Natural killer cell (primary cell): ENCODE measurements around the gene FA2H. TPM values are rescaled to one million over a fixed set of nuclear protein-coding genes. Genes with fewer than 3 reads are reported as not detected.

ENCODE experiments used
- ATAC-seq, 3 donors: fragments of 150-1000 bp in 2 of 3; fragments of 200-7000 bp in 1 of 3; cut with Tn5 transposase; 1 replicate in 1 of 3; 2 replicates in 2 of 3; pipeline ENCODE4 v1.10.0; 2021; ENCODE audit warnings: mild to moderate bottlenecking in 2 of 3, moderate library complexity in 2 of 3
- DNase-seq, 2 donors: peaks; one replicate each; pipeline versions ENCODE4 v3.0.0 to v3.0.0-alpha.2; 2013 to 2021; ENCODE audit warnings: mixed read lengths in 1 of 2
- H3K27ac ChIP-seq: one replicate; pipeline ENCODE4 v1.5.1; 2013; ENCODE audit warnings: mild to moderate bottlenecking, low read length
- H3K27me3 ChIP-seq: one replicate; pipeline ENCODE4 v1.6.1; 2013; ENCODE audit warnings: low read length; ENCODE audit not compliant: control insufficient read depth, insufficient read depth
- H3K36me3 ChIP-seq: one replicate; pipeline ENCODE4 v1.6.1; 2013; ENCODE audit warnings: low read length; ENCODE audit not compliant: control insufficient read depth, insufficient read depth
- H3K4me1 ChIP-seq: one replicate; pipeline ENCODE4 v1.6.1; 2013; ENCODE audit warnings: low read length; ENCODE audit not compliant: control insufficient read depth, insufficient read depth
- H3K4me3 ChIP-seq: one replicate; pipeline ENCODE4 v1.5.1; 2013; ENCODE audit warnings: low read length
- H3K9me3 ChIP-seq: one replicate; pipeline ENCODE4 v1.6.1; 2013; ENCODE audit warnings: low read length; ENCODE audit not compliant: control insufficient read depth, insufficient read depth
- H3K27ac Mint-ChIP-seq, 2 donors: one replicate each; pipeline ENCODE4 v1.8.0; 2022; ENCODE audit warnings: mild to moderate bottlenecking in 2 of 2, mixed read lengths in 2 of 2, moderate library complexity in 1 of 2
- H3K27me3 Mint-ChIP-seq, 2 donors: one replicate each; pipeline ENCODE4 v1.8.0; 2022; ENCODE audit warnings: low read depth in 2 of 2, mixed read lengths in 2 of 2
- H3K36me3 Mint-ChIP-seq: one replicate; pipeline ENCODE4 v1.8.0; 2022; ENCODE audit warnings: mixed read lengths
- H3K4me1 Mint-ChIP-seq, 2 donors: one replicate each; pipeline ENCODE4 v1.8.0; 2022; ENCODE audit warnings: mixed read lengths in 2 of 2
- H3K4me3 Mint-ChIP-seq: one replicate; pipeline ENCODE4 v1.8.0; 2022; ENCODE audit warnings: mild to moderate bottlenecking, moderate library complexity, mixed read lengths
- H3K9me3 Mint-ChIP-seq, 2 donors: one replicate each; pipeline ENCODE4 v1.8.0; 2022; ENCODE audit warnings: mixed read lengths in 2 of 2
- WGBS: methylation state at CpG from one replicate; pipeline ENCODE4 v1.1.7; 2013; ENCODE audit warnings: missing lambda C conversion rate; ENCODE audit not compliant: insufficient coverage; 5-methylcytosine and 5-hydroxymethylcytosine counted together
- intact Hi-C: fragments of 100-400 bp; cut with micrococcal nuclease; formaldehyde crosslinking; loops from one replicate; pipeline ENCODE4 v1.14.2; 2022
- total RNA-seq, 4 donors: library from RNA; stranded (reverse); fragments of 120-200 nt in 1 of 4; gene quantifications; one replicate each; pipeline versions ENCODE4 v1.2.3 to v1.2.4, GENCODE V29; 2013 to 2022
- TF ChIP-seq, protein P1 (sequence below): fragments of 200-600 bp; IDR thresholded peaks from one replicate; pipeline ENCODE4 v1.8.0; 2022; ENCODE audit warnings: antibody characterized with exemption

The FA2H gene
- total RNA-seq, 3 donors from 2014 or later (not counting 1 experiment from before 2014, with no cell fraction given): 0.14 to 0.93 TPM; not detected in 1

DNA sequence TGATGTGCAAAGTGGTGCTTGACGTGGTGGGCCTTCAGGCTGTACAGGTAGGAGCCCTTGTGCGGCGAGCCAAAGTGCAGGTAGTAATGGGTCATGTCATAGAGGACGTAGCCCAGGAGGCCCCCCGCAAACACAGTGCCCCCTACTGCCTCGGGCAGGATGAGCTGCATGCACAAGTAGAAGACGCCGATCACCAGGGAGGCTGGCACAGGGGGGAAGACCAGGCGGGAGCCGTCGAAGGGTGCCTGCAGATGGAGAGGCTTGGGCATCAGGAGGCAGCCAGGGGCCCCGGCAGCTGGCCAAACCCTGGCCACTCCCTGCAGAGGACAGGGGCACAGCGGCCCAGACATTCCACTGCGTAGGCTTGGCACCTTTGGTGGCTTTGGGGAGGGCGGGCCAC lies 58.3 kb downstream of the FA2H start:
- Mint-ChIP-seq H3K36me3 (no peaks in the 10 kb centered on the region), H3K4me1 (no peaks in the 10 kb centered on the region)

DNA sequence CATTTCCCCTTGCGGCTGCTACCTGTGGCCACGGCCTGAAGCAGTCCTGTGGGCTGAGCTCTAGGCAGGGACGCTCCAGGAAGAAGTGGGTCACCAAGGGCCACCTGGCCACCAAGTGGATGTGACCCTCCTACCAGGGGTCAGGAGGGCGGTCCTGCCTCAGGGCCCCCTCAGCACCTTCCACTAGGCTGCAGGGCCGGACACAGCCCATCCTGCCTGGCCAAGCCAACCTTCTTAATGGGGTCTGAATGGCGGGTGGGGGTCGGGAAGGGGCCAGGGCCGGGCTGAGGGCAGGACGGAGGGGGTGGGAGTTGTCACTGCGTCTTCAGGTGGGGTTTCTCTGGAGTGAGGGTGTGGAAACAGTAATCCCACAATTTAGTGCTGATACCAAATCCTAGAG lies 60.7 kb downstream of the FA2H start:
- H3K36me3 ChIP-seq: no peaks in the 10 kb centered on the region
- Mint-ChIP-seq H3K36me3 (no peaks in the 10 kb centered on the region), H3K9me3 (no peaks in the 10 kb centered on the region), H3K4me1 (peaks cover 5 to 6% of the 10 kb centered on the region in 2 donors), H3K27ac (no peak overlapping the region), H3K4me3 (no peak overlapping the region), H3K27me3 (peaks cover 0 to 3% of the 10 kb centered on the region in 2 donors)
- intact Hi-C loops: no loop called here
- DNase-seq (no peak), ATAC-seq (no peak)
- TF ChIP-seq, protein P1, sequence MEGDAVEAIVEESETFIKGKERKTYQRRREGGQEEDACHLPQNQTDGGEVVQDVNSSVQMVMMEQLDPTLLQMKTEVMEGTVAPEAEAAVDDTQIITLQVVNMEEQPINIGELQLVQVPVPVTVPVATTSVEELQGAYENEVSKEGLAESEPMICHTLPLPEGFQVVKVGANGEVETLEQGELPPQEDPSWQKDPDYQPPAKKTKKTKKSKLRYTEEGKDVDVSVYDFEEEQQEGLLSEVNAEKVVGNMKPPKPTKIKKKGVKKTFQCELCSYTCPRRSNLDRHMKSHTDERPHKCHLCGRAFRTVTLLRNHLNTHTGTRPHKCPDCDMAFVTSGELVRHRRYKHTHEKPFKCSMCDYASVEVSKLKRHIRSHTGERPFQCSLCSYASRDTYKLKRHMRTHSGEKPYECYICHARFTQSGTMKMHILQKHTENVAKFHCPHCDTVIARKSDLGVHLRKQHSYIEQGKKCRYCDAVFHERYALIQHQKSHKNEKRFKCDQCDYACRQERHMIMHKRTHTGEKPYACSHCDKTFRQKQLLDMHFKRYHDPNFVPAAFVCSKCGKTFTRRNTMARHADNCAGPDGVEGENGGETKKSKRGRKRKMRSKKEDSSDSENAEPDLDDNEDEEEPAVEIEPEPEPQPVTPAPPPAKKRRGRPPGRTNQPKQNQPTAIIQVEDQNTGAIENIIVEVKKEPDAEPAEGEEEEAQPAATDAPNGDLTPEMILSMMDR: no peak
- no peaks in the 10 kb centered on the region for H3K4me1 ChIP-seq
- WGBS: 79% methylated on average over 10 of the region's 10 CpGs
- H3K27me3 ChIP-seq: no peaks in the 10 kb centered on the region
- no peak overlapping the region for H3K4me3 ChIP-seq
- H3K9me3 ChIP-seq: no peaks in the 10 kb centered on the region
- no peak overlapping the region for H3K27ac ChIP-seq

More for the DNA sequence above, 58.3 kb downstream of the FA2H start:
- H3K27ac Mint-ChIP-seq: no peak overlapping the region
- no peaks in the 10 kb centered on the region for H3K27me3 ChIP-seq
- no peak overlapping the region for H3K27ac ChIP-seq
- no peak overlapping the region for H3K4me3 ChIP-seq
- TF ChIP-seq, protein P1: no peak
- intact Hi-C loops: no loop called here
- H3K4me1 ChIP-seq: no peaks in the 10 kb centered on the region
- ATAC-seq (no peak), DNase-seq (no peak)
- H3K9me3 Mint-ChIP-seq: no peaks in the 10 kb centered on the region
- H3K9me3 ChIP-seq: no peaks in the 10 kb centered on the region
- 89% methylated on average over 15 of the region's 15 CpGs for WGBS
- no peak overlapping the region for H3K4me3 Mint-ChIP-seq
- H3K27me3 Mint-ChIP-seq: peaks cover 0 to 3% of the 10 kb centered on the region in 2 donors
- H3K36me3 ChIP-seq: no peaks in the 10 kb centered on the region

DNA sequence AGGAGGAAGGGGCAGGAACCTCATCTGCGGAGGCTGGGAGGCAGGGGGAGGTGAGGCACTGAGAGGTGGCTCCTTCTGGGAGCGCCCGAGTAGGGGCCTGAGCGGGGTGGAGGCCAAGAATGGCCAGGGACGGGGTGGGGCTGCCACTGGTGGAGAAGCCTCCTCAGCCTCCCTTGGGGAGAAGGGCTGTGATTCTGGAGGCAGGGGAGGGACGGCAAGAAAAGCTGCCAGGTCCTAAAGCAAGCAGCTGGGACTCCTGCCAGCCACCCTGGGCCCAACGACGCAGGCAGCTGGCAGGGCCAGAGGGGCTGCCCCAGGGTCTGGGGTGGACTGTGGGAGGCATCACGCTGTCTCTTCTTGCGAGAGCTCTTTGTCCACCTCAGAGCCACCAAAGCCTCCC lies 61.3 kb downstream of the FA2H start:
- 89% methylated on average over 10 of the region's 10 CpGs for whole genome bisulfite sequencing
- no peaks in the 10 kb centered on the region for H3K27me3 ChIP-seq
- peaks cover 5 to 6% of the 10 kb centered on the region in 2 donors for H3K4me1 Mint-ChIP-seq
- H3K27me3 Mint-ChIP-seq: peaks cover 0 to 3% of the 10 kb centered on the region in 2 donors
- TF ChIP-seq, protein P1: no peak
- intact Hi-C loops: no loop called here
- H3K9me3 ChIP-seq: no peaks in the 10 kb centered on the region
- ATAC-seq: no peak
- H3K27ac Mint-ChIP-seq: no peak overlapping the region
- no peak for DNase-seq
- H3K9me3 Mint-ChIP-seq: no peaks in the 10 kb centered on the region
- no peak overlapping the region for H3K27ac ChIP-seq
- H3K36me3 ChIP-seq: no peaks in the 10 kb centered on the region
- no peak overlapping the region for H3K4me3 Mint-ChIP-seq
- no peak overlapping the region for H3K4me3 ChIP-seq
- H3K36me3 Mint-ChIP-seq: no peaks in the 10 kb centered on the region
- no peaks in the 10 kb centered on the region for H3K4me1 ChIP-seq

DNA sequence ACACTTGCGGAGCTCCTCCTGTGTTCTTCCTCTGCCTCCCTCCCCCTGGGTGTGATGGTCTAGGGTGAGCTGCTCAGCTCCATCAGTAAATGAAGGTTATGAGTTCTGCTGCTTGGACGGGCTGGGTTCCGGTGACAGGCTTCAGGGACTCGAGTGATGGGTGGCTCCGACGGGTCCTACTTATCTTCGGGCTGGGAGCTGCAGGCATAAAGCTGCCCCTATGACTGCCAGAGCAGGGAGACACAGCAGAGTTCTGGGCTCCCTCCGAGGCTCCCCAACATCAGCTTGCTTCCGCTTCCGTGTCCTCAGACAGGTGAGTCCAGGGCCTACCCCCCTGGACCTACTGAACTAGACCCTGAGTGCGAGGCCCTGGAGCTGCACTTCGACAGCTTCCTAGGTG lies 62.7 kb downstream of the FA2H start:
- Histone ChIP-seq H3K27ac (no peak overlapping the region), H3K27me3 (no peaks in the 10 kb centered on the region), H3K36me3 (no peaks in the 10 kb centered on the region), H3K4me1 (no peaks in the 10 kb centered on the region), H3K9me3 (no peaks in the 10 kb centered on the region), H3K4me3 (no peak overlapping the region)
- 92% methylated on average over 12 of the region's 12 CpGs for WGBS
- ATAC-seq (no peak), DNase-seq (no peak)
- TF ChIP-seq, protein P1: no peak
- intact Hi-C loops: no loop called here
- no peaks in the 10 kb centered on the region for H3K9me3 Mint-ChIP-seq
- no peak overlapping the region for H3K27ac Mint-ChIP-seq
- H3K4me3 Mint-ChIP-seq: no peak overlapping the region
- no peaks in the 10 kb centered on the region for H3K36me3 Mint-ChIP-seq
- H3K27me3 Mint-ChIP-seq: peaks cover 0 to under 1% of the 10 kb centered on the region in 2 donors
- peaks cover 5 to 6% of the 10 kb centered on the region in 2 donors for H3K4me1 Mint-ChIP-seq
